Dedifferentiated amniotic fluid mesenchymal stem cell (primary cell): ENCODE data around the gene PKP4.
"Not testable (repeated sequence)": the region's sequence is repeated elsewhere in the genome, so short reads cannot be mapped to it uniquely, and the experiment has no call there.

Source experiments
- DNase-seq: peaks from one replicate; pipeline ENCODE4 v3.0.0-alpha.2; 2016; ENCODE audit errors: extremely low spot score

The PKP4 gene, protein sequence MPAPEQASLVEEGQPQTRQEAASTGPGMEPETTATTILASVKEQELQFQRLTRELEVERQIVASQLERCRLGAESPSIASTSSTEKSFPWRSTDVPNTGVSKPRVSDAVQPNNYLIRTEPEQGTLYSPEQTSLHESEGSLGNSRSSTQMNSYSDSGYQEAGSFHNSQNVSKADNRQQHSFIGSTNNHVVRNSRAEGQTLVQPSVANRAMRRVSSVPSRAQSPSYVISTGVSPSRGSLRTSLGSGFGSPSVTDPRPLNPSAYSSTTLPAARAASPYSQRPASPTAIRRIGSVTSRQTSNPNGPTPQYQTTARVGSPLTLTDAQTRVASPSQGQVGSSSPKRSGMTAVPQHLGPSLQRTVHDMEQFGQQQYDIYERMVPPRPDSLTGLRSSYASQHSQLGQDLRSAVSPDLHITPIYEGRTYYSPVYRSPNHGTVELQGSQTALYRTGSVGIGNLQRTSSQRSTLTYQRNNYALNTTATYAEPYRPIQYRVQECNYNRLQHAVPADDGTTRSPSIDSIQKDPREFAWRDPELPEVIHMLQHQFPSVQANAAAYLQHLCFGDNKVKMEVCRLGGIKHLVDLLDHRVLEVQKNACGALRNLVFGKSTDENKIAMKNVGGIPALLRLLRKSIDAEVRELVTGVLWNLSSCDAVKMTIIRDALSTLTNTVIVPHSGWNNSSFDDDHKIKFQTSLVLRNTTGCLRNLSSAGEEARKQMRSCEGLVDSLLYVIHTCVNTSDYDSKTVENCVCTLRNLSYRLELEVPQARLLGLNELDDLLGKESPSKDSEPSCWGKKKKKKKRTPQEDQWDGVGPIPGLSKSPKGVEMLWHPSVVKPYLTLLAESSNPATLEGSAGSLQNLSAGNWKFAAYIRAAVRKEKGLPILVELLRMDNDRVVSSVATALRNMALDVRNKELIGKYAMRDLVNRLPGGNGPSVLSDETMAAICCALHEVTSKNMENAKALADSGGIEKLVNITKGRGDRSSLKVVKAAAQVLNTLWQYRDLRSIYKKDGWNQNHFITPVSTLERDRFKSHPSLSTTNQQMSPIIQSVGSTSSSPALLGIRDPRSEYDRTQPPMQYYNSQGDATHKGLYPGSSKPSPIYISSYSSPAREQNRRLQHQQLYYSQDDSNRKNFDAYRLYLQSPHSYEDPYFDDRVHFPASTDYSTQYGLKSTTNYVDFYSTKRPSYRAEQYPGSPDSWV

DNA sequence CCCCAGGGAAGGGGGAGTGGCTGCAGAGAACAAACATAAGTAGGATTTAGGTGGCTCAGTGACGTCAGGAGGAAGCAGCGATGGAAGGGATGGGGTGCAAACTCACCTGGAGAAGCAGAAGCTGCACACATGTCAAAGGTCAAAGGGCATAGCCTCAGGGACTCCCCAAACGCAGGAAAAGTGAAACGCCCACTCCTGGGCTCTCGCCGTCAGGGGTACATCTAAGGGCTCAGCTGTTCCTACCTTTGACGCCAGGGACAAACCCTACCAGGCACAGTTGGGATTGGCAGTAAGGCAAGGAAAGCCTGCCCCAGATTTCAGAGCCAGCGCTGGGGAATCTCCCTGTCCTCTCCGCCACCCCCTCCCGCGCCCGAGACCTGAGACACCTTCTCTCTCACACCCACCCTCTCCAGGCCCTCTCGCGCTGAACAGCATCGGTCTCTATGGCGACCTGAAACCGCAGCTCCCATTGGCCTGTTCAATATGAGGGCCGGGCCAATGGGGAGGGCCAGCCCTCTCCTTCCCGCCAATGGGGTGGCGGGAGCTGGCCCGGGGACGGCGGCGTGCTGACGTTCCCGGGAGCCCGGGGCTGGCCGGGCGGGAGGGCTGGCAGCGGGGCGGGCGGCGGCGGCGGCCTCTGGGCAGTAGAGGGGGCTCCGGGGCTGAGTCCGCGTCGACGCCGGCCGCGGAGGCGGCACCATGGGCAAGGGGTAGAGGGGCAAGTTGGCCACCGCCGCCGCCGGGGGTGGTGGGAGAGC, at the start of gene PKP4, which contains the start of gene CCDC148:
Gene PKP4 (plus strand): TSS at position 644 of the 758 bp plus-strand sequence. CDS start 76,233 bp downstream, outside the sequence.
Gene CCDC148 (minus strand): TSS at position 445 of the 758 bp plus-strand sequence. CDS start 314 bp downstream, at position 131.
- peak; percentile 91 for DNase-seq

DNA sequence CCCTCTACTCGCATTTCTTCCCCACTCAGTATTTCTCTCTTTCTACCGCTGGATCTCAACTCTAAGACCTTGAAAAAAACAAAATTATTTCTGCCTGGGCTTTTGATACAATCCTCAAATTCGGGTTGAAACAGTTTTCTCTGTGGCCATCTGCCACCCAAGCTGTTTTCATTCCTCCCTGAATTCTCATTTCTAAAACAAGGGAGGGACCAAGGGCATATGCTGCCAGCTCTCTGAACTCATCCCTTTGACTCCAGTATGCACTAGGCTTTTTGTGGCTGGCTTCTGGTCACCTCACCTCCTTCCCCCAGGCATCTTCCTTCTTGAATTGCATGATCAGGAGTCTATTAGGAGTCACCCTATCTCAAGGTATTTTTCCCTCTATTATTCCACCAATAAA, 49.7 kb upstream of the PKP4 start:
- no peak for DNase-seq

DNA sequence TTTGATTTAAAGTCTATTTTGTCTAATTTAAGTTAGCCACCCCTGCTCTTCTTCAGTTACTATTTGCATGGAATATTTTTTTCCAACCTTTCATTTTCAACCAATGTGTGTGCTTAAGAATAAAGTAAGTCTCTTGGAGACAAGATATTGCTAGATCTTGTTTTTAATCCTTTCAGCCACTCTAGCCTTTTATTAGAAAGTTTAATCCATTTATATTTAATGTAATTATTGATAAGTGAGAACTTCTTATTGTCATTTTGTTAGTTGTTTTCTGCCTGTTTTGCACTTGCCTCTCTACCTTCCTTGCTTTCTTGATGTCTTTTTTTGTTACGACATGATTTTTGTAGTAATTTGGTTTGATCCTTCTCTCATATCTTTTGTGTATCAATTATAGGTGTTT, 46.6 kb upstream of the PKP4 start:
- DNase-seq, result no peak

DNA sequence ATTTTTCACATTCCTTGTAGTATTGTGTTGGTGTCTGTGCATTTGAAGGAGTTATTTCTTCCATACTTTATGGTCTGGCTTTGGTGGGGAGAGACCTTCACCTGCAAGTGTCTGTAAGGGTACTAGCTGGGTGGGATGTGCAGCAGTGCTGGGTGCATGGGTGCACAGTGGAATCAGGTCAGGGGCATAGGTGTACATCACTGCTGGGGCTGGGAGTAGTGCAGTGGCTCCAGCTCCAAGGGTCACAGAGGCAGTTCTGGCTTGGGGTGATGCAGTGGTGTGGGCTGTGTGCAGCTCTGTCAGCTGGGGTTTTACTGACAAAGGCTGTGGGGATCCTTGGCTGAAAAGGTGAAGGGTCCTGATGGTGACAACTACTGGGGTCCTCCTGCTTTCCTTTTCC, 45.0 kb upstream of the PKP4 start:
- no peak for DNase-seq

DNA sequence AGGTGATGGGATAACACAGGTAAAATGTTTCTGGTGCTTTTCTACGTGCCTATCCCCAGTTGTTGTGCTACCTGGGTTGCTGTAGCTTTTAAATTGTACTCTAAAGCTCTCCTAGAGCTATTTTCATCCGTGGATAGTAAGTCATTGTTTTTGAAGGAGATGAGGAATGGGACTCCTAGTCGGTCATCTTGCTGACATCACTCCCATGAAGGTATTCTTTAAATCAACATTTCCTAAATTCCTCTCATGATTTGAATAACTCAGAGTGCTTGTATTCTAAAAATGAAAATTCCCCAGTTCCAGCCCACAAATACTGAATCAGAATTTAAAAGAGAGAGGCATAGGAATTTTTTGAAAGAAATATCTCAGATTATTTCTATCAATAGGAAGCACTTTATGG, 44.5 kb upstream of the PKP4 start:
- DNase-seq, result peak; percentile 72

DNA sequence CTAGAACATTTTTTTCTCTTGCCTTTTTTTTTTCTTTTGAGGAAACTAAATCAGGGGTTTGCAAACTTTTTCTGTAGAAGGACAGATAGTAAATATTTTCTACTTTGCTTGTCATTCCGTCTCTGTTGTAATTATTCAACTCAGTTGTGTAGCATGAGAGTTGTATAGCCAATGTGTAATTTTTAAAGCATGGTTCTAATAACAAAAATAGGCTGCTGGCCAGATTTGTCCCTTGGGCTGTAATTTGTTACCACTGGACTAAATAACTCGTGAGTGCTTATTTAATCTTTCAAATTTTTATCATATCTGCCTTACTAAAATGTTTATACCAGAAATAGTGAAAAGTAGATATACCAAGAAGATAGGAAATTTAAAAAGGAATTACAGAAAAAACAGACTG, 43.2 kb upstream of the PKP4 start:
- no peak for DNase-seq

DNA sequence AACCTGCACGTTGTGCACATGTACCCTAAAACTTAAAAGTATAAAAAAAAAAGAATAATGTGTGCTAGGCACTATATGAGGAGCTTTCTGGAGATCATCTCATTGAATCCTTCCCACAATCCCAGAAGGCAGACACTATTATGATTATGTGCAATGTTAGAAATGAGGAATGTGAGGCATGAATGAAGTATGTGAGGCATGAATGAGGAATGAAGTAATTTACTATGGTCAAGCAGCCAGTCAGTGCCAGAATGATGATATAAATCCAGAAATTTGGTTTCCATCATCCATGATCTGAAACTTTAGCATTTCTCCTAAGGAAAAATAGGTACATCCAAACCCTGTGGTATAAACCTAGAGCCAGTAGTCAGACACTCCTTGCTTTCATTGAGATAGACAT, 42.2 kb upstream of the PKP4 start:
- DNase-seq, result peak; percentile 78

DNA sequence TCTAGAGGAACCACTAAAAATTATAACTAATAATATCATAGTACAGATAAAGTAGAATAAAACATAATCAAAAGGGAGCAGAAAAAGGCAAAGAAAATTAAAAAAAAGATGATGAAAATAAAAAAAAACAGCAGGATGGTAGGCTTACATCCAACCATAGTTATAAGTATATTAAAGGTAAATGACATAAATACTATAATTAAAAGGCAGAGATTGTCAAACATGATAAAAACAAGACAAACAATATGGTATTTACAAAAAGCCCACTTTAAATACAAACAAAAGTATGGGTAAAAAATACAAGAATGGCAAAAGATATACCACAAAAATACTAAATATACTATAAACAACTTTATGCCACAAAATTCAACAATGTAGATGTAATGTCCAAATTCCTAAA, 24.6 kb upstream of the PKP4 start:
- no peak for DNase-seq

DNA sequence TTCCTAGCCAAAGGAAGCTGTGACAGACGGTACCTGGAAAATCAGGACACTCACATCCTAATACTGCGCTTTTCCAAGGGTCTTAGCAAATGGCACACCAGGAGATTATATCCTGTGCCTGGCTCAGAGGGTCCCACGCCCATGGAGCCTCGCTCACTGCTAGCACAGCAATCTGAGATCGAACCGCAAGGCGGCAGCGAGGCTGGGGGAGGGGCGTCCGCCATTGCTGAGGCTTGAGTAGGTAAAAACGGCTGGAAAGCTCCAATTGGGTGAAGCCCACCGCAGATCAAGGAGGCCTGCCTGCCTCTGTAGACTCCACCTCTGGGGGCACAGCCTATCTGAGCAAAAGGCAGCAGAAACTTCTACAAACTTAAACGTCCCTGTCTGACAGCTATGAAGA, 23.0 kb upstream of the PKP4 start:
- not testable (repeated sequence) for DNase-seq

DNA sequence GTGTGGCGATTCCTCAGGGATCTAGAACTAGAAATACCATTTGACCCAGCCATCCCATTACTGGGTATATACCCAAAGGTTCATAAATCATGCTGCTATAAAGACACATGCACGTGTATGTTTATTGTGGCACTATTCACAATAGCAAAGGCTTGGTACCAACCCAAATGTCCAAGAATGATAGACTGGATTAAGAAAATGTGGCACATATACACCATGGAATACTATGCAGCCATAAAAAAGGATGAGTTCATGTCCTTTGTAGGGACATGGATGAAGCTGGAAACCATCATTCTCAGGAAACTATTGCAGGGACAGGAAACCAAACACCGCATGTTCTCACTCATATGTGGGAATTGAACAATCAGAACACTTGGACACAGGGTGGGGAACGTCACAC, 17.7 kb upstream of the PKP4 start:
- not testable (repeated sequence) for DNase-seq

DNA sequence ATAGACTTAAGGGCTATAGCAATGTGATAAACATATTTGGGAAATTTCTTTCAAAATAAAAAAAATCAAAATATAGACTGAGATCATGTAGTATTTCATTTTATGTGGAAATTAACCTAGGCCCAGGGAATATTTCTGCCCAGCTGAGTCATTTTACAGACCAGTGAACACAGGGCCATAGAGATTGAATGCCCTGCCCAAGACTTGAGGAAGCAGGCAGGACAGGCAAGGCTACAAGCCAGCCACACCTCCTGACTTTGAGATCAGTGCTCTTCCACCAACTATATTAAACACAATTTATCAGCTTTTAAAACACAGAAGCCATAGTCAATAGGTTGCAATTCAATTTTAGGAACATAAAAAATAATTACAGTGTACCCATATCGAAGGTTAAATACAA, 13.1 kb upstream of the PKP4 start:
- DNase-seq, result no peak

DNA sequence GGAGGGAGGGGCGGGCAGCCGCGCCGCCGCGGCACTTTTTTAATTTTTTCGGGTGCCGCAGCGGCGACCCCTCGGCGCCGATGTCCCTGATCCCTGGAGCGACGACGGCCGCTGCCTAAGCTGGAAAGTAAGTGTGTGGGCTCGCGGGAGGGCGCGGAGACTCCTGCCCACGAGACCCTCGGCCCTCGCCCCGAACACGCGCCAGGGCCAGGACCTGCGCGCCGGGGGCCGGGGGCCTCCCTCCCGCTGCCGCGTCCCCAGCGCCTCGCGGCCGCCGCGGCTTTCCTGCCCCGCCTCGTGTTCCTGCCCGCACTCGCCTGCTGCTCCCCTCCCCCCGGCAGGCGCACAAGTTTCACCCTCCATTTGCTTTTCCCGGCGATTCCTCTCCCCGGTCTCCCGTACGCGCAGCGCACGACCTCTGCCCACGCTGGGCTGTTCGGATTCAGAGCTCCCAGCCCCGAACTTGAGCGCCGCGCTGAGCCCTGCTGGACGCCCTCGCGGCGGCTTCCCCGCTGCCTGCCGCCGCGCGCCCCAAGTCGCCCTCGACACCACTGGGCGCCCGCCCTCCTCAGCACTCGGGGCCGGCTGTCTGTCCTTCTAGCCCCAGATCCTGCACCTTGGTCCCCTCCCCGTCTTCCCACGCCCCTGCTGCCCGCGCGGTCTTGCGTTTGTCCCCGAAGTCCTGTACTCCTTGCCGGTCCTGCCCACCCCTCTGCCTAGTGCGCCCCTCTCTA, 507 bp downstream of the PKP4 start:
- DNase-seq, result peak; percentile 63

DNA sequence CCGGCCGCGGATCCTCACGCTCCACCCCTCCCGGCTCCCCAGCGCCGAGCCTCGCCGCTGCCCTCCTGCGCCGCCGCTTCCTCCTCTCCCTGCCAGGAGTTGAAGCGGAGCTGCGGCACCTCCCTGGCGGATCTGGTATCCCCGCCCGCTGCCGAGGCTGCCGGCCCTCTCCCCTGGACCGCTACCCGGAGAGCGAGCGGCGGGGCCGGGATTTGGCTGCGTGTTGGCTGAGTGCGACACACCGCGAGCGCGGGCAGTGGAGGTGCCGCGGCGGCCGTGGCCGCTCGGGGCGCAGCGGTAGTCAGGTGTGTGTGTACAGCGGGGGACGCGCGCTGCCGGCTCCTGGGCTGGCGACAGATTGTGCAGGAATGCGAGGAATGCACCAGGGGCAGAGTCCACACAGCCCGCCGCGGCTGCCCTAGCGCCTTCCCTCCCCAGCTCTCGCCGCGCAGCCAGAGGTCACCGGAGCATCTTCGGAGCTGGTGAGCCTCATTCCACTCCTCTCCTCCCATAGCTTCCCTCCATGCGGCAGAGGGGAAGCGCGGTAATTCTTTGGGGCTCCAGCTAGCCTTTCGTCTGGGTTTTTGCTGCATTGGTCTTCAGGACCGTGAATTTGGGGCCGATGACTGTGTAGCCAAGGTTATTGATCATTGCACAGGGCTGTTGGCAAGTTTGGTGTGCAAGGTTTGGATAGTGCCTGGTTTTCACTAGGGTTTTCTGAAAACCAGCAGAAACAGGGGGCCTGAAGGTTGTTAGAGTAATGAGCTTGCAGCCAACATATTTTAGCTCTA, 1.3 kb downstream of the PKP4 start:
- peak; percentile 32 for DNase-seq

DNA sequence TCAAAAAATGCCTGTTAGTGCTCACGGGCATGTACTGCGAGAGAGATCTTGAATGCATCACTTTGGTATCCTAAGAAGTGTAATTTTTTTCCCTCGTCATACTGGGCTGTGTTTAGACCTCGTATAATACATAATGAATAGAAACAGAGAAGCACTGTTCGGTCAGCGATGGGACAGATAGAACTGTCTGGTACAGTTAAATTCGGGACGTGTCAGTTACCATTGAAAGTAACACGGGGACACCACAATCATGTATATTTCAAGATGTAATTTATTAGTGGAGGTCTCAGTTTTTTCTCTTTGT, 1.8 kb downstream of the PKP4 start:
- peak; percentile 48 for DNase-seq

DNA sequence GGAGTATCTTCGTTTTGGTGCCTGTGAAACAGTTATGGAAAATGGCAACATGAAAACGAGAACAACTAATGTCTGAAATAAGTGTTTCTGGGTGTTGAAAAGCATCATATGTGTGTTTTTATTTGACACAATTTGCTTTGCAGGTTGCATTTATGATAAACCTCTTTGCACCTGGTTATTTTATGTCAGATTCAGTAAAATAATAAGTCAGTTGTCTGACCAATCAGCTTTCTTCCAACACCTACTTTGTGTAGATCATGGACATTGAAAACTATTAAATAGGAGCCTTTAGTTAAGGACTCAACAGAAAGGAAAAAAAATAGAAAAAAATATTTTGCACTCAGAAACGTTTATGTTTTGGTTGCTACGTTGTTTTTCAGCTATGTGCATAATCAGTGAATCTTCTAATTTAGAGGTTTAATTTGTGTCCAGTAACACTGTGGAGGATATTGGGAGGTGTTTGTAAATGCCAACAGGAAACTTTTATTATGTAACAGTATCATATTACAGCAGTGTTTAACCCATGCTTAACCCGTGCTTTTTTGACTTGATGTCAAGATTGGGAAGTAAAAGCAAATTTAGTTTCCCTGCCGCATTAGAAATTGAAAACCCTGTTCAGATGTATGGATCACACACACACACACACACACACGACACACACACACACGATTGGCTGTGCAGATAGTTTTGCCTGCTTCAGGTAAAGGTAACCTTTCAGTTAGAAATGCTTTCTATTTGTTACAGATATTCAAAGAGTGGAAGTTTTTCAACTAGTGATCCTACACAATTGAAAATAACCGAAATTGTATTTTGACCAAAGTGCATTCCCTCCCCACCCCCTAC, 2.6 kb downstream of the PKP4 start:
- no peak for DNase-seq

DNA sequence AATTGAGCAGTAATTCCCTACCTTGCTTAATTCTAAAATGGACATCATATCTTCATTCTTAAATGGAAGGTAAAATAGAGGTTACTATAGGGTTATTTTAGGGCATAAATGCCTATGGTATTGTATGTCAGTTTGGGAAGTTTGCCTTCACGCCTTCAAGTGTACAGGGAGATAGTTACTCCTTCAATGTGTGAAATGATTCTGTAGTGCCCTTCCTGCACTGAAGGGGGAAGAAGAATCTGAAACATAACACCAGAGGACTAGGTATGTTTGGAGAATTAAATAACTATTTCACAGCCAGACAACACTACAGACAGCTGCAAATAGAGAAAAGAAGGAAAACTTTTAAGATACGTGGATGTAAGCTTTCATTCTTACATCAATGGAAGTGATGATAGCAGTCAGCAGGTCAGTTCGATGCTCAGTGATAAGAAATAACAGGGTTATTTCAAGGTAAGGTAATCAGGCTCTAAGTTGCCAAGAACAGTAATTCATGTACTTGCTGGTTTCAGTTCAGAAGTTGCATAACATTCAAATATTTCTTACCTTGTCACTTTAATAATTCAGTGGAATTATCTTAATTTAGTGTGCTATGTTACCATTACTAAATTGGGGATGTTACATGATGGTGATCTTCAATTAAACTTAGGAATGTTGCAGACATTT, 4.0 kb downstream of the PKP4 start:
- DNase-seq, result no peak

DNA sequence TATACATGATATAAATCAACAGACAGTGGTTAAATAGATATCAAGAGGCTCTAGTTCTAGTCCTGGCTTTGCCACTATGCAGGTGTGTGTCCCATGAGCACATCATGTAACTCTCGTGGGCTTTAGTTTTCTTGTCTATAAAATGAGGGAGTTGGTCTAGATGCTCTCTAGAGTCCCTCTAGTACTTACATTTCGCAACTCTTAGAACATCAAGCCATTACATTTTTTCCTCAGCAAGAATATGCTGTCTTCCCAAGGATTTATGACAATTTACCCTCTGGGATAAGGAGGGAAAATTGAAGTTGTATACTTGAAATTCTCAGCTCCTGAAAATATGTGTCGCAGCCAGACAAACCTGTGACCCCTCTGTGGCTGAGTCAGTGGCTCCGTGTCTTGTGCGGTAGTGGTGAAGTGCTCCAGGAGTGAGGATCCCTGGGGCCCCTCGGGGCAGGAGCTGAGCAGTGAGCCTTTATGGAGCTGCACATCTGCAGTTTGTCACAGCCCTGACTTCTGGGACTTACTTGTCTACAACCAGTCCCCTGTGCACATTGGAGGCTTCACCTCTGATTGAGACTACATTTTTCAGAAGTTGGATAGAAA, 6.8 kb downstream of the PKP4 start:
- DNase-seq, result no peak
